IgD-negative memory B cell (primary cell): ENCODE data around the gene KRTAP10-1. TPM values are rescaled to one million over a fixed set of nuclear protein-coding genes. Genes with fewer than 3 reads are reported as not detected.
A peak's percentile ranks its signal among the peaks of the same experiment; 100 is the strongest.
"Not testable (repeated sequence)": the region's sequence is repeated elsewhere in the genome, so short reads cannot be mapped to it uniquely, and the experiment has no call there.

Source experiments
- H3K27ac Mint-ChIP-seq, 3 donors: one replicate each; pipeline ENCODE4 v1.8.0; 2020 to 2022; ENCODE audit warnings: mild to moderate bottlenecking in 3 of 3, mixed read lengths in 3 of 3, moderate library complexity in 1 of 3
- H3K27me3 Mint-ChIP-seq: one replicate; pipeline ENCODE4 v1.8.0; 2021; ENCODE audit warnings: mixed read lengths
- H3K36me3 Mint-ChIP-seq: one replicate; pipeline ENCODE4 v1.8.0; 2020; ENCODE audit warnings: mild to moderate bottlenecking, mixed read lengths
- H3K4me1 Mint-ChIP-seq, 3 donors: one replicate each; pipeline ENCODE4 v1.8.0; 2020 to 2022; ENCODE audit warnings: mixed read lengths in 3 of 3, mild to moderate bottlenecking in 1 of 3
- H3K4me3 Mint-ChIP-seq, 4 donors: one replicate each; pipeline ENCODE4 v1.8.0; 2020 to 2022; ENCODE audit warnings: mild to moderate bottlenecking in 4 of 4, mixed read lengths in 4 of 4, moderate library complexity in 3 of 4
- H3K9me3 Mint-ChIP-seq, 3 donors: one replicate each; pipeline ENCODE4 v1.8.0; 2020 to 2021; ENCODE audit warnings: mixed read lengths in 3 of 3, mild to moderate bottlenecking in 1 of 3
- polyA plus RNA-seq: library from polyadenylated mRNA; unstranded; fragments of 300-500 nt; fragmentation: Illumina TruSeq; gene quantifications from one replicate; pipeline ENCODE4 v1.2.3, GENCODE V29; 2021

Gene KRTAP10-1
- polyA plus RNA-seq, 1 donor from 2014 or later: not detected

- Mint-ChIP-seq H3K4me3 (peak overlapping the region in 1 of 4 donors; percentile 12), H3K27me3 (peaks cover 15% of the 10 kb centered on the region), H3K27ac (no peak overlapping the region), H3K4me1 (peaks cover 0 to 2% (median 1%) of the 10 kb centered on the region in 3 donors), H3K36me3 (peaks cover 5% of the 10 kb centered on the region), H3K9me3 (peaks cover 4 to 23% (median 11%) of the 10 kb centered on the region in 3 donors)
These were observed 34.7 kb upstream of the KRTAP10-1 start for GRCh38 chr21:44574457-44575306.

- Mint-ChIP-seq H3K27me3 (peaks cover 13% of the 10 kb centered on the region), H3K9me3 (peaks cover 4 to 23% (median 11%) of the 10 kb centered on the region in 3 donors)
- H3K4me3 Mint-ChIP-seq, H3K27ac Mint-ChIP-seq, H3K36me3 Mint-ChIP-seq, H3K4me1 Mint-ChIP-seq: not testable (repeated sequence)
These were observed 33.8 kb upstream of the KRTAP10-1 start, which contains the start of gene KRTAP10-4 for GRCh38 chr21:44573630-44574456. Gene KRTAP10-4 (plus strand): TSS chr21:44573729. CDS start chr21:44573759, 30 bp downstream.

GRCh38 chr21:44572959-44573583, 33.1 kb upstream of the KRTAP10-1 start:
- H3K9me3 Mint-ChIP-seq: peaks cover 4 to 21% (median 9%) of the 10 kb centered on the region in 3 donors
- peaks cover 0 to 1% (median 0%) of the 10 kb centered on the region in 3 donors for H3K4me1 Mint-ChIP-seq
- H3K27ac Mint-ChIP-seq: no peak overlapping the region
- H3K27me3 Mint-ChIP-seq: peaks cover 13% of the 10 kb centered on the region
- H3K36me3 Mint-ChIP-seq: peaks cover 5% of the 10 kb centered on the region
- no peak overlapping the region for H3K4me3 Mint-ChIP-seq

- Mint-ChIP-seq H3K27ac (no peak overlapping the region), H3K4me1 (peaks cover 0 to 1% (median 0%) of the 10 kb centered on the region in 3 donors), H3K9me3 (peaks cover 2 to 14% (median 4%) of the 10 kb centered on the region in 3 donors), H3K4me3 (peak overlapping the region in 1 of 4 donors; percentile 55), H3K36me3 (peaks cover 2% of the 10 kb centered on the region), H3K27me3 (peaks cover 15% of the 10 kb centered on the region)
These were observed 32.1 kb upstream of the KRTAP10-1 start for GRCh38 chr21:44571844-44572782.

GRCh38 chr21:44571296-44571695, 31.3 kb upstream of the KRTAP10-1 start:
- Mint-ChIP-seq H3K4me3 (no peak overlapping the region), H3K9me3 (peaks cover 2 to 8% (median 2%) of the 10 kb centered on the region in 3 donors), H3K4me1 (peaks cover 3 to 6% (median 5%) of the 10 kb centered on the region in 3 donors), H3K27ac (no peak overlapping the region), H3K27me3 (peaks cover 15% of the 10 kb centered on the region), H3K36me3 (peaks cover 2% of the 10 kb centered on the region)

- peaks cover 8 to 13% (median 9%) of the 10 kb centered on the region in 3 donors for H3K4me1 Mint-ChIP-seq
- H3K9me3 Mint-ChIP-seq: peaks cover 2 to 8% (median 2%) of the 10 kb centered on the region in 3 donors
- peaks cover 2% of the 10 kb centered on the region for H3K36me3 Mint-ChIP-seq
- H3K27ac Mint-ChIP-seq: no peak overlapping the region
- no peak overlapping the region for H3K4me3 Mint-ChIP-seq
- H3K27me3 Mint-ChIP-seq: peaks cover 11% of the 10 kb centered on the region
These were observed 30.0 kb upstream of the KRTAP10-1 start for GRCh38 chr21:44569861-44570517.

GRCh38 chr21:44568667-44569556, 28.9 kb upstream of the KRTAP10-1 start:
- no peak overlapping the region for H3K4me3 Mint-ChIP-seq
- no peak overlapping the region for H3K27ac Mint-ChIP-seq
- H3K9me3 Mint-ChIP-seq: peaks cover 2 to 8% (median 2%) of the 10 kb centered on the region in 3 donors
- H3K4me1 Mint-ChIP-seq: peaks cover 14 to 17% (median 14%) of the 10 kb centered on the region in 3 donors
- peaks cover 4% of the 10 kb centered on the region for H3K27me3 Mint-ChIP-seq
- peaks cover 2% of the 10 kb centered on the region for H3K36me3 Mint-ChIP-seq

GRCh38 chr21:44568261-44568660, 28.3 kb upstream of the KRTAP10-1 start:
- Mint-ChIP-seq H3K4me3 (no peak overlapping the region), H3K9me3 (peaks cover 2 to 8% (median 3%) of the 10 kb centered on the region in 3 donors), H3K4me1 (peaks cover 14 to 19% (median 14%) of the 10 kb centered on the region in 3 donors), H3K27me3 (peaks cover 4% of the 10 kb centered on the region), H3K36me3 (peaks cover 2% of the 10 kb centered on the region), H3K27ac (no peak overlapping the region)

- peaks cover 2 to 8% (median 4%) of the 10 kb centered on the region in 3 donors for H3K9me3 Mint-ChIP-seq
- peaks cover 14 to 21% (median 14%) of the 10 kb centered on the region in 3 donors for H3K4me1 Mint-ChIP-seq
- H3K27me3 Mint-ChIP-seq: peaks cover 4% of the 10 kb centered on the region
These were observed 27.6 kb upstream of the KRTAP10-1 start for GRCh38 chr21:44567481-44568171.

GRCh38 chr21:44566403-44566802, 26.4 kb upstream of the KRTAP10-1 start:
- Mint-ChIP-seq H3K4me3 (peak overlapping the region in 2 of 4 donors; percentile 18 to 65), H3K27ac (peak overlapping the region in 1 of 3 donors; percentile 96), H3K36me3 (no peaks in the 10 kb centered on the region), H3K27me3 (peaks cover 2% of the 10 kb centered on the region), H3K4me1 (peaks cover 18 to 33% (median 19%) of the 10 kb centered on the region in 3 donors), H3K9me3 (peaks cover 2 to 13% (median 5%) of the 10 kb centered on the region in 3 donors)

More at GRCh38 chr21:44567481-44568171, 27.6 kb upstream of the KRTAP10-1 start:
- no peak overlapping the region for H3K4me3 Mint-ChIP-seq
- peaks cover 2% of the 10 kb centered on the region for H3K36me3 Mint-ChIP-seq
- H3K27ac Mint-ChIP-seq: peak overlapping the region in 1 of 3 donors; percentile 63

- Mint-ChIP-seq H3K27me3 (peaks cover 2% of the 10 kb centered on the region), H3K4me1 (peaks cover 19 to 40% (median 19%) of the 10 kb centered on the region in 3 donors), H3K9me3 (peaks cover 4 to 16% (median 5%) of the 10 kb centered on the region in 3 donors), H3K36me3 (no peaks in the 10 kb centered on the region), H3K27ac (peak overlapping the region; percentile 24 to 86 (median 77)), H3K4me3 (peak overlapping the region in 3 of 4 donors; percentile 34 to 50 (median 39))
These were observed 25.0 kb upstream of the KRTAP10-1 start for GRCh38 chr21:44564886-44565598.
